Muscle of leg (tissue), 11 donors: ENCODE results near the gene RALGPS1. TPM values are rescaled to one million over a fixed set of nuclear protein-coding genes. Genes with fewer than 3 reads are reported as not detected.
"Not testable (repeated sequence)": the region's sequence is repeated elsewhere in the genome, so short reads cannot be mapped to it uniquely, and the experiment has no call there.

Experiments used
- DNase-seq: peaks from one replicate; pipeline ENCODE4 v3.0.0; 2013
- H3K27ac ChIP-seq: one replicate; pipeline ENCODE4 v1.5.1; 2013; ENCODE audit warnings: mild to moderate bottlenecking, low read length, control low read depth
- H3K27me3 ChIP-seq: one replicate; pipeline ENCODE4 v1.6.1; 2013; ENCODE audit warnings: low read length; ENCODE audit not compliant: control insufficient read depth, insufficient read depth
- H3K36me3 ChIP-seq: one replicate; pipeline ENCODE4 v1.6.1; 2013; ENCODE audit warnings: low read length; ENCODE audit not compliant: control insufficient read depth, insufficient read depth
- H3K4me1 ChIP-seq: one replicate; pipeline ENCODE4 v1.6.1; 2013; ENCODE audit warnings: low read length; ENCODE audit not compliant: control insufficient read depth, insufficient read depth
- H3K4me3 ChIP-seq: one replicate; pipeline ENCODE4 v1.5.1; 2013; ENCODE audit warnings: low read length, control low read depth
- H3K9me3 ChIP-seq: replicated peaks from 2 replicates; pipeline ENCODE4 v1.6.1; 2013; ENCODE audit warnings: low read depth, low read length; ENCODE audit not compliant: control insufficient read depth
- WGBS: methylation state at CpG from one replicate; pipeline ENCODE4 v1.1.5; 2013; ENCODE audit warnings: missing lambda C conversion rate; ENCODE audit not compliant: insufficient coverage; 5-methylcytosine and 5-hydroxymethylcytosine counted together
- polyA plus RNA-seq, 8 donors: library from polyadenylated mRNA; unstranded; fragments of 120-200 nt; gene quantifications; one replicate each; pipeline versions ENCODE4 v1.2.1 to v1.2.3, GENCODE V29; 2013; ENCODE audit warnings: inconsistent platforms in 1 of 8, low replicate concordance in 1 of 8; ENCODE audit not compliant: insufficient read length in 8 of 8, insufficient read depth in 1 of 8
- total RNA-seq: library from RNA; stranded (reverse); fragments of 120-200 nt; gene quantifications from one replicate; pipeline ENCODE4 v1.2.4, GENCODE V29; 2013

Gene RALGPS1
- total and polyA plus RNA-seq, 9 donors: 4.6 to 8.6 (median 7.2) TPM

DNA sequence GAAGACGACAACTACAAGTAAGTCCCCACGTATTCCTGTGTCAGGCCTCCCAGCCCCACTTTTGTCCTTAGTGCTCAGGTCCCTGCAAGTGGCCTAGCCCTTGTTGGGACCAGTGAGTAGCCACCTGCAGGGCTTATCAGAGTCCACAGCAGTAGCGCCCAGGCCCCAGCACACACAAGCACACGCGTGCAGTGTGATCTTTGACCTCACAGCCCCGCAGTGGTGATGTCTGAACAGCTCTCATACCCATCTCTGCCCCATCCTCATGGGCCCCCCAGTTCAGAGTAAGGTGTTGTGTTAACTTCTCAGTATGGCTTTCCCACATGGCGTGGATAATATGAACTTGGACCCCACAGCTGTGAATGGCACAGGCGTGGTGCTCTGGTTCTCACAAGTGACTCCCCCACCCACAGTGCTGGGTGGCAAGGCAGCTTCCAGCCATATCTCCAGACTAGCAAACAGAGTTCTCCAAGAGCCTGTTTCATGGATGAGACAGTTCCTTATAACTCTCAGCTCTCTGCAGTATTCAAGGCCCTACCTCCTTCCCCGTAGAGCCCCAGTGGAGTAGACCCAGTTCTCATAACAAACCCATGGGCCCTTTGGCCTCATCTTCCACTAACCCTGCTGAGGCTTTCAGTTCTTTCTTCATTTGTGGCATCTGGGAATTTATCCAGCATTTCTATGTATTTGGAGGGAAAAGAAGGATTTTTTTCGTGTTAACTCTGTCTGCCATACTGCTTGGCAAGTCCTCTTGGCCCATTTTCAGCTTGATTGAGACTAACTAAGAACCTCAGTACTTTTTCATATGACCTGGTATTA lies 254.4 kb downstream of the RALGPS1 start:
- Histone ChIP-seq H3K36me3 (no peaks in the 10 kb centered on the region), H3K9me3 (no peaks in the 10 kb centered on the region), H3K27ac (no peak overlapping the region), H3K4me1 (peaks cover 6% of the 10 kb centered on the region), H3K4me3 (no peak overlapping the region), H3K27me3 (no peaks in the 10 kb centered on the region)
- peak; percentile 56 for DNase-seq
- 84% methylated on average over 6 of the region's 10 CpGs for WGBS

DNA sequence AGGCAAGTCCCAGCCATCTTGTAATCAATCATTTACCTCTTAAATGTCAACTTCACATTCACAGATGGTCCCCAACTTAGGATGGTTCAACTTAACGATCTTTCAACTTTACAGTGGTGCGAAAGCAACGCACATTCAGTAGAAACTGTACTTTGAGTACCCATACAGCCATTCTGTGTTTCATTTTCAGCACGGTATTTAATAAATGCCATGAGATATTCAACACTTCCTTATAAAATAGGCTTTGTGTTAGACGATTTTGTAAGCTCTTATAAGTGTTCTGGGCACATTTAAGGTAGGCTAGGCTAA lies 254.9 kb downstream of the RALGPS1 start:
- WGBS: 48% methylated on average over 3 of the region's 5 CpGs
- DNase-seq: no peak
- Histone ChIP-seq H3K27ac (no peak overlapping the region), H3K4me3 (no peak overlapping the region), H3K27me3 (no peaks in the 10 kb centered on the region), H3K36me3 (no peaks in the 10 kb centered on the region), H3K9me3 (no peaks in the 10 kb centered on the region), H3K4me1 (peaks cover 6% of the 10 kb centered on the region)

DNA sequence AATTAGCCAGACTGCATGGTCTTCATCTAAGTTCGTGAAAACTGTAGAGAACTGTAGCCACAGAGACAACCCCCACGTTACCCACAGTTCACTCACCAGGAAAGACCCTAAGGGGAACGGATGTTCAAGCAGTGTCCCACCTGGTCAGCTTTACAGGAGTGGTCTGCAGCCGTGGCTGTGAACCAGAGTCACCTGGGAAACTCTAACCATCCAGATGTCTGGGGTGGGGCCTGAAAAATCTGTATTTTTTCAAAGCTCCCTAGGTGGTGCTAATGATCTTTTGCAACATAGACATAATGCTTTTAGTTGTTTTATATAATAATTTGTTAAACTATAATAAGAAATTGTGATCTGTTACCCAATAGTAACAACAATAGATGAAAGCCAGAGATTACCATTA lies 255.5 kb downstream of the RALGPS1 start:
- no peaks in the 10 kb centered on the region for H3K36me3 ChIP-seq
- H3K4me3 ChIP-seq: no peak overlapping the region
- no peaks in the 10 kb centered on the region for H3K9me3 ChIP-seq
- no peaks in the 10 kb centered on the region for H3K27me3 ChIP-seq
- DNase-seq: no peak
- no CpG with 5 or more reads among the region's 4 CpGs for WGBS
- H3K4me1 ChIP-seq: peaks cover 8% of the 10 kb centered on the region
- H3K27ac ChIP-seq: no peak overlapping the region

DNA sequence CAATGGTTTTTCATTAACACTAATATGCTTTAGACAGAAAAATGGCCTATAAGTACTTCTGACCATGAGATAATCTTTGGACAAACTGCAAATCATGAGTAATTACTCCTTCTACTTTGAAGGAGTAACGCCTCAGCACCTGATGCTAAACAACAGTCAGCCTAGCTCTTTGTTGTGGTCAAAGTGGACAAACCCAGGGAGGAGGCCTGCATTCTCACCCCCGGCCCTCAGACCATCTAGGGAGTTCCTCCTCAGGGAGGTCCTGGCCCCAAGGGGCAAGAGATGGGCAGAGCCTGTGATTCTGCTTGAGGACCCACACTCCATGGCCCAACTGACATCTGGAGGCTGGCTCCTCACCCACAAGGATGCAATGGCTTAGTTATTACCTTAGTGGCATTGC lies 256.1 kb downstream of the RALGPS1 start:
- Histone ChIP-seq H3K4me1 (peaks cover 8% of the 10 kb centered on the region), H3K9me3 (no peaks in the 10 kb centered on the region), H3K4me3 (no peak overlapping the region), H3K36me3 (no peaks in the 10 kb centered on the region), H3K27ac (no peak overlapping the region), H3K27me3 (no peaks in the 10 kb centered on the region)
- WGBS: 100% methylated on average over 1 of the region's 2 CpGs
- no peak for DNase-seq

DNA sequence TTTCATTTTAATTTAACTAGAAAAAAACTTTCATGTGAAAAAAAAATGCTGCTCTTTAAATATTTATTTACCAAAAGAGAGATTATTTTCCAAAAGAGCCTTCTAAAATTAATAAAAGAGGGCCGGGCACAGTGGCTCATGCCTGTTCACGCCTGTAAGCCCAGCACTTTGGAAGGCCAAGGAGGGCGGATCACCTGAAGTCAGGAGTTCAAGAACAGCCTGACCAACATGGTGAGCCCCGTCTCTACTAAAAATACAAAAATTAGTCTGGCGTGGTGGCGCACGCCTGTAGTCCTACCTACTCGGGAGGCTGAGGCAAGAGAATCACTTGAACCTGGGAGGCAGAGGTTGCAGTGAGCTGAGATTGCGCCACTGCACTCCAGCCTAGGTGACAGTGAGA lies 256.8 kb downstream of the RALGPS1 start:
- 98% methylated on average over 3 of the region's 9 CpGs for WGBS
- not testable (repeated sequence) for H3K9me3 ChIP-seq, H3K27me3 ChIP-seq, DNase-seq, H3K4me3 ChIP-seq, H3K36me3 ChIP-seq, H3K27ac ChIP-seq
- H3K4me1 ChIP-seq: peaks cover 10% of the 10 kb centered on the region

DNA sequence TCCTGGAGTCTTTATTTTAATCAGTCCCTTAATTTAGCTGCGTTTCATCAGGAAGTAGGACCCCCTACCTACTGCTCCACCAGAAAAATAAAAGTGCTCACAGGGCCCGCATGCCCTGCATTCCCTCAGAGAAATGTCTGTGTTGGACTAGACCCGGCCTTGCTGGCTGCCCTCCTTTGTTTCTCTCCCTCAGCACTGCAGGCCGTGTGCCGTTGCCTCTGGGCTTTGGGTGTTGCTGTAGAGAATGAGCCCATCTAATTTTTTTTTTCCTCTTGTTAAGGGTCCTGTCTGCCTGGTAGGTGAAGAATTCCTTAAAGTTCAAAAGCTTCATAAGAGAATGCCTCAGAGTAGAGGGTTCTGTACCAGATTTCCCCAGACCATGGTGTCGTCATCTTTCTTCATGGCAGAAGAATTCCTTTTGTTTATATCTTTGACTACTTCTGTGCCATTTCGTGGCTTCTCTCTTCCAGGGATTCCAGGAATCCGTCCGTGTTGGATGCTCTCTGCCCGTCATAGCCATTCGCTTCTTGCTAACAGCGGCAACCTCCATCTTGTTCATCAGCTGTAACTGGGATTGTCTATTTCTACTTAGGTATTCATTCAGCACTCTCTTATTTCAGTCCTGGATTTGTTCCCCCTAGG lies 257.6 kb downstream of the RALGPS1 start:
- Histone ChIP-seq H3K27me3 (no peaks in the 10 kb centered on the region), H3K36me3 (no peaks in the 10 kb centered on the region), H3K27ac (no peak overlapping the region), H3K9me3 (no peaks in the 10 kb centered on the region), H3K4me1 (peaks cover 11% of the 10 kb centered on the region), H3K4me3 (no peak overlapping the region)
- 87% methylated on average over 9 of the region's 12 CpGs for WGBS
- no peak for DNase-seq

DNA sequence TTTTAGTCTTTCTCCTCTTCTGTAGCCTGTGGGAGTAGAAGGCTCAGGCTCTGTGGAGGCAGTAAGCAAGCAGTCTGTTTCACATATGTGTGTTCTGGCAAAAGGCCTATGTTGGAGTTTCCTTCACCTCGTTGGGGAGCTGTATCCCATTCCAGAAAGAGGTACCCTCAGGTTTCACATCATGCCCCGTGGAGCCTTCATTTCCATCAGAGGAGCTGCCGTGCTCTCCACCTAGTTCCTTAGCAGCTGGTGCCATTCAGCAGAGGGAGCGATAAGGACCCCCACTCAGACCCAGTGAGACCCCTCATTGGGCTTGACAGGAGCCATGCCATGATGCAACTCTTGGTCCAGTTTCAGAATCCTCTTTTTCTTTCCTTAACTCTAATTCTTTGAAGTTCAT lies 258.5 kb downstream of the RALGPS1 start:
- no peak overlapping the region for H3K4me3 ChIP-seq
- 89% methylated on average over 3 of the region's 4 CpGs for whole genome bisulfite sequencing
- peaks cover 18% of the 10 kb centered on the region for H3K4me1 ChIP-seq
- no peaks in the 10 kb centered on the region for H3K36me3 ChIP-seq
- no peak overlapping the region for H3K27ac ChIP-seq
- no peaks in the 10 kb centered on the region for H3K9me3 ChIP-seq
- no peak for DNase-seq
- H3K27me3 ChIP-seq: no peaks in the 10 kb centered on the region

DNA sequence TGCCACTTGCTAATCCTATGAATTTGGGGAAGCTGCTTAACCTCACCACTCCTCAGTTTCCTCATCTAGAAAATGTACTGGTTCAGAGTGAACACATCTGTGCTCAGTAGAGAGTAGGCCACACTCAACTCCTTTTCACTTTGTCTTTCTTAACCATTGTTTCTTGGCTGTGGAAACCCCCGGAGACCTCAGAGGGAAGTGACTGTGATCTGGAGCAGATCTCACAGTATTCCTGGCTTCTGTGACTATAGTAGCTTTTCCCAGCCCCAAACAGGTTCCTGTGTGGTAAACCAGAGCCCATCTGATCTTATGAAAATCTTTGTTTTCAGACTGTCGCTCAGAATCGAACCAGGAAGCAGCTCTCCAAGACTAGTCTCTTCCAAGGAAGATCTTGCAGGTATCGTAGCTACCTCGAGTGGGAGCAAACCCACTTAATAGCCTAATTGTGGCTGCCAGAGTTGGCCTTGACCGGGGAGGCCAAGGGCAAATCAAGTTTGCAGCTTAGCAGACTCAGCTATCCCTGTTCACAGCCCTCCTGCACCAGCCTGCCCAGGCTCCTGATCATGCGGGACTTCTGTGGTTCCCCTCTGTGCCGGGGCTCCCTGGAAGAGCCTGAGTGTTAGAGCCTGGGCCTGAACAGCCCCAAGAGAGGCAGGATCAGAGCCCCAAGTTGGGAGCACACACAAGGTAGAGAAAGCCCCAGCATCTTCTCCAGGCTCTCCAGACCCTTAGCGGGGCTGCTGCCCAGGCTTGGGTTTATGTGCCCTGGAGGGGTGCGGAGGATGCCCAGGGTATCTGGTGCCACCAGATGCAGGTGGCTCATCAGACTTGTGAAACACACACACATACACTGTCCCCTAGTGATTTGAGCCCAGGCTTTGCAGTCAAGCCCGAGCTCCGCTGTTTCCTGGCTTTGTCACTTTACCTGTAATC lies 260.1 kb downstream of the RALGPS1 start:
- no peaks in the 10 kb centered on the region for H3K9me3 ChIP-seq
- peak overlapping the region; percentile 81 for H3K27ac ChIP-seq
- H3K4me1 ChIP-seq: peaks cover 28% of the 10 kb centered on the region
- no peak overlapping the region for H3K4me3 ChIP-seq
- DNase-seq: no peak
- WGBS: 76% methylated on average over 9 of the region's 12 CpGs
- no peaks in the 10 kb centered on the region for H3K36me3 ChIP-seq
- no peaks in the 10 kb centered on the region for H3K27me3 ChIP-seq

DNA sequence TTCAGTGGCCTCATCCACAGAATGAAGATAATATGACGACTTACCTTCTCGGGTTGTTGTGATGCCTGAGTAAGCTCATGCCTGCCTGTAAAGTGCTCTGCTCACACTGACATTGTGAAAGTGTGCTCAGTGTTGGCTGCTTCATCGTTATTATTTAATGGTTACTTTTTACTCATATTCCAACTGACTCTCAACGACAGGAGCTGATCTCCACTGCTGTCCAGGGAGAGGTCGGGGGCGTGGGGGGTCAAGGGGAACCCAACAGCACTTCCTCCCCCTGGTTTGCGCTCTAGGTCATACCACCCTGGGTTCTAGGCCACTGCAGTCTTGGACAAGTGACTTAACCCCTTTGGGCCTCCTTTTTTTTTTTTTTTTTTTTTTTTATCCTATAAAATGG lies 260.7 kb downstream of the RALGPS1 start:
- no peaks in the 10 kb centered on the region for H3K27me3 ChIP-seq
- H3K9me3 ChIP-seq: no peaks in the 10 kb centered on the region
- H3K36me3 ChIP-seq: no peaks in the 10 kb centered on the region
- 92% methylated on average over 3 of the region's 7 CpGs for WGBS
- peaks cover 34% of the 10 kb centered on the region for H3K4me1 ChIP-seq
- H3K27ac ChIP-seq: peak overlapping the region; percentile 4
- no peak for DNase-seq
- no peak overlapping the region for H3K4me3 ChIP-seq

DNA sequence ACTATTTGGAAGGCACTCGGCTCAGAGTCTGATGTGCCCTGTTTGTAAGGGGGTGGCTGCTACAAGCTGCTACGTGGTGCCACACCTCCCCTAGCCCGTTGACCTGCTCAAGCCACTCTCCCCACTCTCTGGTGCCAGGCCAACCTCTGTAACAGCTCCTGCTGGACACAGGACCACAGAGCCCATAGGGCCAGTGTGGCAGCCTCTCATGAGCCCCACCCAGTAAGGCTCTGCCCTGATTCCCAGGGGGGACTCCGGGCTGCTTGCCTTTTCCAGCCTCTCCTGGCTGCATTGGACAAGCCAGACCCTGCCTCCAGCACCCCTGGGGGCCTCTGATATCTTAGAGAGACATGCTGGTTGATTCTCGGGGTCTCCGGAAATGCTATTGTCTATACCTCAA lies 261.2 kb downstream of the RALGPS1 start:
- 84% methylated on average over 3 of the region's 6 CpGs for WGBS
- Histone ChIP-seq H3K36me3 (no peaks in the 10 kb centered on the region), H3K9me3 (no peaks in the 10 kb centered on the region)

More for the DNA sequence above, 261.2 kb downstream of the RALGPS1 start:
- no peak overlapping the region for H3K27ac ChIP-seq
- DNase-seq: no peak
- peaks cover 38% of the 10 kb centered on the region for H3K4me1 ChIP-seq
- H3K4me3 ChIP-seq: no peak overlapping the region
- no peaks in the 10 kb centered on the region for H3K27me3 ChIP-seq
